Neural cell (in vitro differentiated cells): ENCODE measurements around the gene SLC12A8. TPM values are rescaled to one million over a fixed set of nuclear protein-coding genes. Genes with fewer than 3 reads are reported as not detected.

Experiments used
- H2AFZ ChIP-seq: fragments of 200-600, 300-800 bp; sonication (generic), shearing (Covaris generic); 2 replicates; pipeline ENCODE4 v1.6.0; 2014; ENCODE audit warnings: low read depth, mild to moderate bottlenecking, antibody characterized with exemption, low read length, moderate library complexity
- H3F3A ChIP-seq: fragments of 200-600 bp; shearing (Covaris generic); 2 replicates; pipeline ENCODE4 v1.6.1; 2016; ENCODE audit warnings: mild to moderate bottlenecking, moderate library complexity, mixed read lengths, antibody characterized with exemption, low read length; ENCODE audit not compliant: insufficient read depth, poor library complexity, severe bottlenecking
- H3K27ac ChIP-seq: fragments of 200-600, 300-800 bp; sonication (generic), shearing (Covaris generic); 2 replicates; pipeline ENCODE4 v1.5.1; 2014; ENCODE audit warnings: mild to moderate bottlenecking, low read length, moderate library complexity
- H3K27me3 ChIP-seq: fragments of 300-800, 200-600 bp; sonication (generic), shearing (Covaris generic); 2 replicates; pipeline ENCODE4 v1.6.0; 2014; ENCODE audit warnings: mild to moderate bottlenecking, low read depth, low read length, moderate library complexity; ENCODE audit not compliant: insufficient read depth
- H3K36me3 ChIP-seq: fragments of 300-800, 200-600 bp; sonication (generic), shearing (Covaris generic); 2 replicates; pipeline ENCODE4 v1.5.1; 2014; ENCODE audit warnings: mild to moderate bottlenecking, antibody characterized with exemption, low read length, moderate library complexity; ENCODE audit not compliant: insufficient read depth
- H3K4me2 ChIP-seq: fragments of 300-800, 200-600 bp; sonication (generic), shearing (Covaris generic); 2 replicates; pipeline ENCODE4 v1.6.0; 2014; ENCODE audit warnings: mild to moderate bottlenecking, low read length
- H3K4me3 ChIP-seq: fragments of 300-800, 200-600 bp; sonication (generic), shearing (Covaris generic); 2 replicates; pipeline ENCODE4 v1.5.1; 2014; ENCODE audit warnings: mild to moderate bottlenecking, low read length, moderate library complexity
- H3K79me2 ChIP-seq: fragments of 200-600 bp; shearing (Covaris generic); replicated peaks from 2 replicates; pipeline ENCODE4 v1.6.0; 2014; ENCODE audit warnings: mild to moderate bottlenecking, low read length, moderate library complexity; ENCODE audit not compliant: insufficient read depth
- H3K9ac ChIP-seq: fragments of 300-800, 200-600 bp; sonication (generic), shearing (Covaris generic); 2 replicates; pipeline ENCODE4 v1.6.1; 2016; ENCODE audit warnings: mild to moderate bottlenecking, low read length, mixed read lengths
- H3K9me2 ChIP-seq: fragments of 200-600 bp; shearing (Covaris generic); 2 replicates; pipeline ENCODE4 v1.6.1; 2016; ENCODE audit warnings: mild to moderate bottlenecking, low read length, mixed read lengths; ENCODE audit not compliant: insufficient read depth
- H3K9me3 ChIP-seq: fragments of 200-600, 300-800 bp; sonication (generic), shearing (Covaris generic); 2 replicates; pipeline ENCODE4 v1.6.1; 2016; ENCODE audit warnings: mild to moderate bottlenecking, mixed run types, low read length, moderate library complexity, mixed read lengths
- H4K20me1 ChIP-seq: fragments of 200-600 bp; shearing (Covaris generic); 2 replicates; pipeline ENCODE4 v1.6.1; 2016; ENCODE audit warnings: mild to moderate bottlenecking, mixed run types; ENCODE audit not compliant: insufficient read depth
- CTCF ChIP-seq: fragments of 450-650 bp; IDR thresholded peaks from 2 replicates; pipeline ENCODE4 v1.5.1; 2014; ENCODE audit warnings: antibody characterized with exemption, mild to moderate bottlenecking, moderate library complexity; ENCODE audit not compliant: poor library complexity, severe bottlenecking
- EP300 ChIP-seq: fragments of 450-650 bp; conservative IDR thresholded peaks from 2 replicates; pipeline ENCODE4 v1.6.1; 2014; ENCODE audit warnings: antibody characterized with exemption, mild to moderate bottlenecking, moderate library complexity; ENCODE audit not compliant: poor library complexity, severe bottlenecking
- EZH2 ChIP-seq: fragments of 200-600, 300-800 bp; shearing (Covaris generic), sonication (generic); IDR thresholded peaks from 2 replicates; pipeline ENCODE4 v1.6.1; 2014; ENCODE audit warnings: antibody characterized with exemption, low read length, borderline replicate concordance, mild to moderate bottlenecking; ENCODE audit not compliant: insufficient read depth, poor library complexity, severe bottlenecking
- MXI1 ChIP-seq: fragments of 450-650 bp; conservative IDR thresholded peaks from 2 replicates; pipeline ENCODE4 v1.6.1; 2014; ENCODE audit warnings: antibody characterized with exemption, mild to moderate bottlenecking; ENCODE audit not compliant: poor library complexity, severe bottlenecking
- POLR2AphosphoS5 ChIP-seq: IDR thresholded peaks from 2 replicates; pipeline ENCODE4 v1.6.1; 2012
- RAD21 ChIP-seq: fragments of 450-650 bp; conservative IDR thresholded peaks from 2 replicates; pipeline ENCODE4 v1.6.1; 2014; ENCODE audit warnings: antibody characterized with exemption, mild to moderate bottlenecking, moderate library complexity
- REST ChIP-seq: IDR thresholded peaks from 2 replicates; pipeline ENCODE4 v1.6.1; 2012; ENCODE audit warnings: borderline replicate concordance
- SMC3 ChIP-seq: fragments of 450-650 bp; conservative IDR thresholded peaks from 2 replicates; pipeline ENCODE4 v1.6.1; 2014; ENCODE audit warnings: antibody characterized with exemption, mild to moderate bottlenecking, moderate library complexity; ENCODE audit not compliant: poor library complexity
- TAF1 ChIP-seq: IDR thresholded peaks from 2 replicates; pipeline ENCODE4 v1.6.1; 2012; ENCODE audit warnings: low read depth
- polyA plus RNA-seq: library from polyadenylated mRNA; depleted of rRNA; stranded (reverse); fragments of >200 nt; gene quantifications from 2 replicates; pipeline ENCODE4 v1.2.3, GENCODE V29; 2014

The SLC12A8 gene
- polyA plus RNA-seq, 1 donor from 2014 or later = 4.6 TPM

- no peak overlapping the region for H3K4me3 ChIP-seq
- H3K27me3 ChIP-seq = no peaks in the 10 kb centered on the region
- no peak overlapping the region for H3K27ac ChIP-seq
- no peaks in the 10 kb centered on the region for H3K9me2 ChIP-seq
- H3F3A ChIP-seq = no peaks in the 10 kb centered on the region
- TF ChIP-seq REST = no peak
- TF ChIP-seq EP300 = no peak
- TF ChIP-seq EZH2 = no peak
- no peak for TF ChIP-seq CTCF
- no peak for TF ChIP-seq SMC3
- TF ChIP-seq MXI1 = no peak
- TF ChIP-seq TAF1 = no peak
- no peak for TF ChIP-seq RAD21
- no peak for TF ChIP-seq POLR2AphosphoS5
- no peaks in the 10 kb centered on the region for H3K36me3 ChIP-seq
- H3K4me2 ChIP-seq = no peak overlapping the region
- no peak overlapping the region for H2AFZ ChIP-seq
- no peaks in the 10 kb centered on the region for H3K79me2 ChIP-seq
- no peaks in the 10 kb centered on the region for H4K20me1 ChIP-seq
- no peak overlapping the region for H3K9ac ChIP-seq
- H3K9me3 ChIP-seq = no peaks in the 10 kb centered on the region
These were observed 177.3 kb downstream of the SLC12A8 start for GRCh38 chr3:125035217-125035616.

- H3K27ac ChIP-seq = no peak overlapping the region
- H3K36me3 ChIP-seq = no peaks in the 10 kb centered on the region
- H3K9me3 ChIP-seq = no peaks in the 10 kb centered on the region
- H3K9ac ChIP-seq = no peak overlapping the region
- H2AFZ ChIP-seq = no peak overlapping the region
- no peaks in the 10 kb centered on the region for H3F3A ChIP-seq
- TF ChIP-seq EZH2 = no peak
- TF ChIP-seq TAF1 = no peak
- TF ChIP-seq CTCF = no peak
- no peak for TF ChIP-seq RAD21
- no peak for TF ChIP-seq MXI1
- no peak for TF ChIP-seq REST
- no peak for TF ChIP-seq SMC3
- no peak for TF ChIP-seq EP300
- TF ChIP-seq POLR2AphosphoS5 = no peak
- no peaks in the 10 kb centered on the region for H4K20me1 ChIP-seq
- H3K79me2 ChIP-seq = no peaks in the 10 kb centered on the region
- H3K4me2 ChIP-seq = no peak overlapping the region
- H3K4me3 ChIP-seq = no peak overlapping the region
- H3K9me2 ChIP-seq = no peaks in the 10 kb centered on the region
- no peaks in the 10 kb centered on the region for H3K27me3 ChIP-seq
These were observed 178.9 kb downstream of the SLC12A8 start for GRCh38 chr3:125033616-125034015.
